WI38 (cell line): ENCODE measurements around the gene SPSB1.

ENCODE experiments used
- H3K4me3 ChIP-seq: 2 replicates; pipeline ENCODE4 v1.5.1; 2011; ENCODE audit warnings: low read depth, mild to moderate bottlenecking, control low read depth, low read length
- TF ChIP-seq, protein P1 (sequence below): IDR thresholded peaks from 2 replicates; pipeline ENCODE4 v1.5.1; 2012; ENCODE audit warnings: low read depth, mild to moderate bottlenecking, control low read depth, low read length

SPSB1 gene

GRCh38 chr1:9416918-9417500, 124.3 kb downstream of the SPSB1 start:
- no peak overlapping the region for H3K4me3 ChIP-seq
- TF ChIP-seq, protein P1, sequence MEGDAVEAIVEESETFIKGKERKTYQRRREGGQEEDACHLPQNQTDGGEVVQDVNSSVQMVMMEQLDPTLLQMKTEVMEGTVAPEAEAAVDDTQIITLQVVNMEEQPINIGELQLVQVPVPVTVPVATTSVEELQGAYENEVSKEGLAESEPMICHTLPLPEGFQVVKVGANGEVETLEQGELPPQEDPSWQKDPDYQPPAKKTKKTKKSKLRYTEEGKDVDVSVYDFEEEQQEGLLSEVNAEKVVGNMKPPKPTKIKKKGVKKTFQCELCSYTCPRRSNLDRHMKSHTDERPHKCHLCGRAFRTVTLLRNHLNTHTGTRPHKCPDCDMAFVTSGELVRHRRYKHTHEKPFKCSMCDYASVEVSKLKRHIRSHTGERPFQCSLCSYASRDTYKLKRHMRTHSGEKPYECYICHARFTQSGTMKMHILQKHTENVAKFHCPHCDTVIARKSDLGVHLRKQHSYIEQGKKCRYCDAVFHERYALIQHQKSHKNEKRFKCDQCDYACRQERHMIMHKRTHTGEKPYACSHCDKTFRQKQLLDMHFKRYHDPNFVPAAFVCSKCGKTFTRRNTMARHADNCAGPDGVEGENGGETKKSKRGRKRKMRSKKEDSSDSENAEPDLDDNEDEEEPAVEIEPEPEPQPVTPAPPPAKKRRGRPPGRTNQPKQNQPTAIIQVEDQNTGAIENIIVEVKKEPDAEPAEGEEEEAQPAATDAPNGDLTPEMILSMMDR, result no peak

DNA sequence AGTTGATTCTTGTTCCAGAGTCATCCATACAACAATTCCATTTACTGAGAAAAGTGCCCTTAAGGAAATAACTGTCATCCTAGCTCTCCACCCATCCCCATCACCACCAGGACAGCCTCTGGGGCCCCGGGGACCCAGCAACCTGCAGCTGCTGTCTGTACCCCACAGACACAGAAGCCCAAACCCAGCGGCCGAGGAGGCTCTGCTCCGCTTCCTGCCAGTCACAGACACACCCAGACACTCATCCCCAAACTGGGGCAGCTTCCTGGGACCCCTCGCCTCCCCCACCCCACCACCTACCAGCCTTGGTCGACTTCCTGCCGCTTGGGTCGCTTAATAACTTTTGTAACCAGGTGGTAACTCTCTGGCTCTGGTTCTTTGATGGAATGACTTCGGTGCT, 125.0 kb downstream of the SPSB1 start:
- TF ChIP-seq, protein P1, result no peak
- H3K4me3 ChIP-seq, result no peak overlapping the region

- no peak overlapping the region for H3K4me3 ChIP-seq
- TF ChIP-seq, protein P1, result no peak
Observed at GRCh38 chr1:9418851-9419250, 126.2 kb downstream of the SPSB1 start.
